Neuron (in vitro differentiated cells): ENCODE results near the gene SPOCK2.
A peak's percentile ranks its signal among the peaks of the same experiment; 100 is the strongest.

ENCODE experiments used
- H2AFZ ChIP-seq: one replicate; pipeline ENCODE4 v1.6.1; 2013; ENCODE audit warnings: low read depth, mild to moderate bottlenecking, inconsistent platforms, low read length, moderate library complexity
- H3K27me3 ChIP-seq: one replicate; pipeline ENCODE4 v1.6.1; 2013; ENCODE audit warnings: low read length; ENCODE audit not compliant: insufficient read depth
- H3K36me3 ChIP-seq: one replicate; pipeline ENCODE4 v1.6.1; 2013; ENCODE audit warnings: low read length; ENCODE audit not compliant: insufficient read depth
- H3K4me1 ChIP-seq: one replicate; pipeline ENCODE4 v1.6.1; 2013; ENCODE audit warnings: low read length; ENCODE audit not compliant: insufficient read depth
- H3K4me3 ChIP-seq: 2 replicates; pipeline ENCODE4 v1.5.1; 2013; ENCODE audit warnings: mild to moderate bottlenecking, low read length, moderate library complexity
- H3K9me3 ChIP-seq: one replicate; pipeline ENCODE4 v1.6.1; 2013; ENCODE audit warnings: low read length

SPOCK2 gene

DNA sequence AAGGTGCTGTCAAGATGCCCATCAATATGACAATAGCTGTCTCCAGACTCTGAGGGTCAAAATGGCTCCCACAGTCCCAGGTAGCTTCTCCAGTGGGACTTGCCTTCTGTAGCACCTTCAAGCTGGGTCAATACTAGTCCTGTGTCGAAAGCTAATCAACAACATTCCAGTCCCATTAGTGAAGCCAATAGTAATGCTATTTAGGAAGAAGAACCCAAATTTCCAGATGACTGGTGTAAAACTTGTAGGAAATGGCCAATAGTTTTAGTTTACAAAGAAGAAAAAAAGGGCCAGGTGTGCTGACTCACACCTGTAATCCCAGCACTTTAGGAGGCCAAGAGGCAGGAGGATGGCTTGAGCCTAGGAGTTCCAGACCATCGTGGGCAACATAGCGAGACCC, 2.0 kb upstream of the SPOCK2 start:
- no peak overlapping the region for H3K4me3 ChIP-seq
- H3K36me3 ChIP-seq, result no peaks in the 10 kb centered on the region
- no peaks in the 10 kb centered on the region for H3K9me3 ChIP-seq
- peaks cover 26% of the 10 kb centered on the region for H3K27me3 ChIP-seq
- peaks cover 26% of the 10 kb centered on the region for H3K4me1 ChIP-seq
- no peak overlapping the region for H2AFZ ChIP-seq

DNA sequence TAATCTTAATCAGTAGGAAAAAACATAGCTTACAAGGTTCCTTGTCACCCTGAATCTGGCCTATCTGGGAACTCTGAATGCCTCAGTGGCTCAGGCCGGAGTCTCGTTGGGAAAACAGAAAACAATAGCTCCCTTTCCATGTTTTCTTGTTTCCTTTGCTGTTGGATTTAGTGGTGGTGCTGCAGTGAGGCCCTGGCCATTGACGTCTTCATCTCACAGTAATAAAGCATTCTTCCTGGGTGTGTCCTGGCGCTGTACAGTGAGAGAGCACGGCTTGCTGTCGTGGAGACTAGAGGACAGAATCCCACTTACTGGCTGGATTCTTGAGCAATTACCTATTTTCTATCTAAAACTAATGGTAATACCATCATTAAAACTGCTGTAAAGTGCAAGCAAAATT, 1.3 kb upstream of the SPOCK2 start:
- H3K4me1 ChIP-seq, result peaks cover 26% of the 10 kb centered on the region
- H3K36me3 ChIP-seq, result no peaks in the 10 kb centered on the region
- H2AFZ ChIP-seq, result no peak overlapping the region
- peaks cover 30% of the 10 kb centered on the region for H3K27me3 ChIP-seq
- H3K4me3 ChIP-seq, result no peak overlapping the region
- H3K9me3 ChIP-seq, result no peaks in the 10 kb centered on the region

DNA sequence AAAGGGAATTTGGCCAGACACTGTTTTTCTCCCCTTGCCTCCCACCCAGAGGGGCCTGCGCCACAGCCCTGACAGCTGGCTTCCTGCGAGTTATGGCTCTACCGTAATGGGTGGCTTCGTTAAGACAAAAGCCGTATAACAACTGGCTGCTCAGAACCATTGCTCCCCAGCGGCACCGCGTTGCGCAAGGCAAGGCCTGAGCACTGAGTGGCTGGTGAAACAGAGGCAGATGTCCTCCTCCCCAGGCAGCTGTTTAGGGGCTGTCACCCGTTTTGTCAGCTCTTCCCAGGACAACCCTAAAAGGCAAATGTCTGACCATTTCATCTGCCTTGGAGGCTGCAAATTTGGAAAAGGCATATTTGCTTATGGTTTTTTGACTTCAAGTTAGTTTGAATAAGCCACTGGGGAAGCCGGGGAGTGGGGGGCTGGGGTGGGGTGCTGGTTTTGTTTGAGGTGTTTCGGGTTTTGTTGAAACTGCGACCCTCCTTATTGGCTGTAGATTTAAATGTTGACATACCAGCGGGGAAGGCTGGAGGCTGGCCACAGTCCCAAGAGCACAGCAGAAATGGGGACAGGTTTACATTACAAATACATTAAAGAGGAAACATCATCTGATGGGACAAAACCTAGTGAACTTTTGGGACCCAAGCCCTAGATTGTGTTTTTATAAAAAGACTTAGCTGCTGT, 681 bp upstream of the SPOCK2 start:
- Histone ChIP-seq H3K4me3 (peak overlapping the region; percentile 48), H3K27me3 (peaks cover 30% of the 10 kb centered on the region), H3K4me1 (peaks cover 26% of the 10 kb centered on the region), H3K9me3 (no peaks in the 10 kb centered on the region), H2AFZ (peak overlapping the region; percentile 18), H3K36me3 (no peaks in the 10 kb centered on the region)

DNA sequence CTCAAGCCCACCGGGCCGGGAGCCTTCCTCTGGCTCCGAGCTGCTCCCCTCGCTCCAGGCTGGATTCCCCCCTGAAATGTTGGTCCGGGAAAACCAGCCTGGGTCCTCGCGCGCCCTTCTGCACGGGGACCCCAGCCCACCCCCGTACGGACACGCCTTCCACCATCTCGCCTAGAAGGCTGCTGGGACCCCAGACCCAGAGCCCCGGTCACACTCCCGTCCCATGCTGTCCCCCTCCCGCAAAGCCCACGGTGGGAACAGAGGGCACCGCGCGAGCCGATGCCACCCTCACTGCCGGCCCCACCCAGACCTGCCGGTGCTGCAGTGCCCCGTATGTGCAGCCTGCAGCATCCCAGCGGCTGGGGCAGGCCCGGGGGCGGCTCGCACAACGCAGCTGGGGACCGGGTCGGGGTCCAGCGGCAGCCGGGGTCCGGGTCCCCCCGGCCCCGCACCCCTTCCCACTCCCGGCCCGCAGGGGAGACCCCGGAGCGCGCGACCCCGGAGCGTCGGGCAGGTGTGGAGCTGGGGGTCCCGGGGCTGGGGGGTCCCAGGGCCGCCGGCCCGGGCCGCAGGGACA, 871 bp downstream of the SPOCK2 start:
- peaks cover 26% of the 10 kb centered on the region for H3K4me1 ChIP-seq

DNA sequence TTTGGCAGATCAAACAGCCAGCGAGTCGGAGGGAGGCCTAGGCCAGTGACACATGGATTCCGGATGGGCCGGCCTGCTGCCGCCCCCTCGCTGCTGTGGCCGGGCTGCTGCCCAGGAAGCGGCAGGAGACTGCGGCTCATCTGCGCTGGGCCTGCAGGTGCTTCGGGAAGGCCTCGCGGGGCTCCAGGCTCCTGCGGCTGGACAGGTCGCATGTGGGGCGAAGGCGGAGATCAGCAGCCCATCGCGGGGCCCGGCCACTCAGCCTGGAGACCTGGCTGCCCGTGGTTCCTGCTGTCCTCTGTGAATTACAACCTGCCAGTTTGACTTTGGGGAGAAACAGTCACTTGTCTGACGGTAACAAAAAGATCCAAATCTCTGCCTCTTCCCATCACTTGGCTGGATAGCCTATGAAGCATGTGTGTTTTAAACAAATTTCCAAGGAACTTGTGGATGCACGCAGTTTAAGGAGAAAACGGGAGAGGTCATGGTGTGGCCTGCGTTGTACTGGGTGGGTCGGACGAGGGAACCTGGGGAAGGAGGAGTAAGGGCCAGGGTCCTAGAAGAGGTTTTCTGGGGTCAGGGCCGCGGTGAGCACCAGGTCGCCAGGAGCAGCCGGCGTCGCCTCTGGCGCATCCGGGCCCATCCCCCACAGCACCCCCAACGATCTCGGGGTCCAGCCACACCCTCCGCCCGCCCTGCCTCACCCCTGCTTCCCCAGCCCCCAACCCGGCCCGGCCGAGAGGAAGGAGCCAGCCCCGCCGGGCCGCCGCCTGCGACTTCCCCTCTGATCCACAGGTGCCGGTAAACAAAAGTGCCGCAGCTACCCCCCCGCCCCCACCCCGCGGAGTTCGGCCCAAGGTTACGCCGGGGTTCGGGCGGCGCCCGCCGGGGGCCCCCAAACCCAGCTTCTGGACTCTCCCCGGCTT, 1.6 kb downstream of the SPOCK2 start:
- Histone ChIP-seq H3K4me3 (peak overlapping the region; percentile 48), H3K36me3 (no peaks in the 10 kb centered on the region), H3K4me1 (peaks cover 26% of the 10 kb centered on the region), H3K27me3 (peaks cover 30% of the 10 kb centered on the region), H2AFZ (no peak overlapping the region), H3K9me3 (no peaks in the 10 kb centered on the region)

More for the DNA sequence above, 871 bp downstream of the SPOCK2 start:
- Histone ChIP-seq H3K4me3 (peak overlapping the region; percentile 48), H2AFZ (peak overlapping the region; percentile 64), H3K36me3 (no peaks in the 10 kb centered on the region), H3K27me3 (peaks cover 30% of the 10 kb centered on the region), H3K9me3 (no peaks in the 10 kb centered on the region)

DNA sequence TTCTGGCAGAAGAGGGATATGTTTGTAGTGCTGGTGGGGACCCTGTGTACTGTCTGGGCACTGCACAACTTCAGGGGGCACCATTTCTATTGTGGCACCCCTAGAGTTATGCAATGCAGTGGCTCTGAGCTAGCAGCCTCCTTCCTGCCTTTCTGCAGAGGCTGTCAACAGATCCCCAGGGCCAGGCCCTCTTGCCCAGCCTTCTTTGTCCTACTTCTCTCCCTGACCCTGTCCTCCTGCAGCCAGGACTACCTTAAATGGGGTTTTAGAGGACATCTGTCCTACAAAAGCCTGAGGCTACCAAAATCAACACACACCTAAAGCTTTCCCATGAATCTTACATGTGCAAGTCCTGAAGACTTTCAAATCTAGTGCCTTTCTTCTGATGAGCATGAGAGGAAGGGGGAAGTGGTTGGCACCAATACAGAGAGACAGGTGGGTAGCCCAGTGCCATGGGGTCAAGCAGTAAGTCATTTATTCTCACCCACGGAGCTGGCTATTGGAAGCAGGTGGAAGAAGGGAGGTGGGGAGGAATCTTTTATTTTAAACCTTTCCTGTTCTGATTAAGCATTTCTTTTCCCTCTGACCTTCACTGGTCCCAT, 2.4 kb downstream of the SPOCK2 start:
- H3K9me3 ChIP-seq, result no peaks in the 10 kb centered on the region
- no peak overlapping the region for H3K4me3 ChIP-seq
- H3K4me1 ChIP-seq, result peaks cover 26% of the 10 kb centered on the region
- no peak overlapping the region for H2AFZ ChIP-seq
- H3K27me3 ChIP-seq, result peaks cover 30% of the 10 kb centered on the region
- H3K36me3 ChIP-seq, result no peaks in the 10 kb centered on the region

DNA sequence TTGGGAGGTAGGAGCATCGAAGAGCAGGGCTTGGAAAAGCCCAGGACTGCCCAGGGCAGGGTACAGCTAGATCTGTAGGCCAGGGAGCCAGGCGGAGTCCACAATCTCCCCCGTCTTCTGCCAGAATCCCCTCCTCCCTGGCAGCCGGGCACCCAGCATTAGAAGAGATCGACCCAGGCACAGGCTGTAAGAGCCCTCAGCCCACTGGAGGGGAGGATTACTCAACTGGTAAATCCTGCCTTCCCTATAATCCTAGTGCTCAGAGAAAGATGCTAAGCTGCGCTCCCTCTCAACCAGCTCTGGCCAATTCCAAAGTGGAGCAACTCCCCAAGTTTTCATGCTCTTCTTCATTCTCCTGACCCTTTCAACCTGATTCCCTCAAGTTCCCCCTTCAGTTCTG, 3.2 kb downstream of the SPOCK2 start:
- H3K4me3 ChIP-seq, result no peak overlapping the region
- peaks cover 26% of the 10 kb centered on the region for H3K4me1 ChIP-seq
- H2AFZ ChIP-seq, result no peak overlapping the region
- no peaks in the 10 kb centered on the region for H3K9me3 ChIP-seq
- no peaks in the 10 kb centered on the region for H3K36me3 ChIP-seq
- peaks cover 30% of the 10 kb centered on the region for H3K27me3 ChIP-seq

DNA sequence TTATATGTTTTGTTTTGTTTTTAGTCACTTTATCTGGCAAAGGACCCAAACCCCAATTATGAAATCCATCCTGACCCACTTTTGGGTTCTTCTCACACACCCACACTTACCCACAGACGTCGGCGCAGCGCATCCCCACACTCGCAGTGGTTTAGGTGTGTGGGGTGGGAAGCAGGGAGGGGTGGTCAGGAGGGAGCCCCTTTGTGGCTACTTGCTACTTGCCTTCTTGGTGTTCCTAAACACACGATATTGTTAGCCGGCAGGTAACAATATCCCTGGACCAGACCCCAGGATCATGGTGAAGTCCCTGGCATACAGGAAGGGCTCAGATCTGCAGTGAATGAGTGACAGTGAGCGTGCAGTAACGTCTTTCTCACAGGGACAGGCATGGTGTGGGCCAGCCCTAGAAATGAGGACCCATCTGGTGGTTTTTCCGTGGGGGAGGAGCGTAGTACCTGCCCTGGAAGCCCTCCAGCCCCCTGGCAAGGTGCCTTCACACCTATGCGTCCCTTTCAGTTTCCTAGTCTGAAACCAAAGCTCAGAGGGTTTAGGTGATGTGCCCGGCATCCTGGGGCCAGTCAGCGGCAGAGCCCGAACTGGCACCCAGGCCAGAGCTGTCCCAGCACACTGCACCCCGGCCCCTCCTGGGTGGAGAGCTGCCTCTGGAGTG, 4.4 kb downstream of the SPOCK2 start:
- peaks cover 34% of the 10 kb centered on the region for H3K4me1 ChIP-seq
- no peaks in the 10 kb centered on the region for H3K36me3 ChIP-seq
- no peaks in the 10 kb centered on the region for H3K9me3 ChIP-seq
- peaks cover 28% of the 10 kb centered on the region for H3K27me3 ChIP-seq
- no peak overlapping the region for H2AFZ ChIP-seq
- no peak overlapping the region for H3K4me3 ChIP-seq

DNA sequence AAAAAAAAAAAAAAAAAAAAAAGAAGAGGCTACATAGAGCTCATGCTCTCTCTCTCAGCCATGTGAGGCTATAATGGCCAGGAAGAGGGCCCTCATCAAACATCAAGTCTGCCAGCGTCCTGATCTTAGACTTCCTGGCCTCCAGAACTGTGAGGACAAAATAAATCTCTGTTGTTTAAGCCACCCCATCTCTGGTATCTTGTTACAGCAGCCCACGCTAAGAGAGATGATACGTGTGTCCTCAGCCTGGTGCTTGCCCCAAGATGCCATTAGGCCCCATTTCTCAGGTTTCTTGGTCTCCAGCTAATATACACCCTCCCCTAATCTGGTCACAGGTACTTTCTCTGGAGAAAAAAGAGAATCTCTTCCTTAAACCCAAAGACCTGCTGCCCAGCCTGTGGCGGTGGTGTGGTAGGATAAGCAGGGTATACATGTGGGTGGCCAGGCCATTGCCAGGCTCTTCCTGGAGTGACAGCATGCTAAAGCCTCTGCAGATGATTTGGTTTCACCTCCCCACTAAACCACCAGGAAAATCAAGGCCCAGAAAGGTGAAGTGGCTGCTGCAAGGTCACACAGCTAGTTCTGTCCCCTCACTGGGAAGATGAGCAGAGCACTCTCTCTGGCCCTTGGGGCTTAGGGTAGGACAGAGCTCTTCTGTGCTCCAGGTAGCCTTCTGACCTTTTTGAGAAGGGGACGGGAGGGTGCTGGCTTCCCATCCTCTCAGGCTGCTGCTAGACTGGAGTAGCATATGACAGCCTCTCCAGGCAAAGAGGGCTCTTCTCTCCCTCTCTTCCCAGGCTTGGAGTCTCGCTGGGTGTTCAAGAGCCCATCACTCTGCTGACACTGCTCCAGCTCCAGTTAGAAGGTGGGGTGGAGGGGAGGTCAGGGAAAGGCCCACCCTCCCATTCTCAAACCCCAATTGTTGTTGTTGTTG, 5.2 kb downstream of the SPOCK2 start:
- no peaks in the 10 kb centered on the region for H3K36me3 ChIP-seq
- H3K4me1 ChIP-seq, result peaks cover 26% of the 10 kb centered on the region
- H2AFZ ChIP-seq, result no peak overlapping the region
- no peak overlapping the region for H3K4me3 ChIP-seq
- H3K9me3 ChIP-seq, result no peaks in the 10 kb centered on the region
- peaks cover 22% of the 10 kb centered on the region for H3K27me3 ChIP-seq

DNA sequence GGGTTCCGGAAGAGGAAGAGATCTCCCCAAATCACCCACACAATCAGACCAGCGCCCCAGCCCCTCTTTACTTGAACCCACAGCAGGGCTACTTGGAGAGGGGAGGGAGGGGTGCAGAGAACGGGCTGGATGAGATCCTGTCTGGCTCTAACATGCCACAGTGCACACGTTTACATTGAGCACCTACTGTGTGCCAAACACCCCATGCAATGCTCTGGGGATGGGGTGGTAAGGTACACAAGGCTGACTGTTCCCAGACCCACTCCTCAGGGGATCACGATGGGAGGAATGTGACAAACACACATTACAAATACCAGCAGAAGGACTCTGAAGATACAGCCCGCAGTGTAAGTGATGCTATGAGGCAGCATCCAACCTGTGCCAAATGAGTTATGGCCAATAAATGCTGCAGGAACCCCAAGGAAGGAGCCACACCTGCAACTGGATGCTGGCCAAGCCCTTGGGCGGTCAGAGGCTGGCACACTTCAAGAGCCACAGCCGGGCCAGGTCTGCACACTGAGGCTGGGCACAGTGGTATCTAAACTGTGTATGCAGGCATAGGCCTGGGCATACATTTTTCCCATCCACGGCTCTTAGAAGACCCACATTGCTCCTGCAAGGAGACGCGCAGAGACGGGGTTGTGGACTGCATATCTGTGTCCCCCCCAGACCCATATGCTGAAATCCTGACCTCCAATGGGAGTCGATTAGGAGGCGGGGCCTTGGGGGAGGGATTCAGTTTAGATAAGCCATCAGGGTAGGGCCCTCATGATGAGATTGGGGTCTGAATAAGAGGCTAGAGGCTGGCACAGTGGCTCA, 6.4 kb downstream of the SPOCK2 start:
- H3K4me1 ChIP-seq, result peaks cover 18% of the 10 kb centered on the region
- H3K36me3 ChIP-seq, result no peaks in the 10 kb centered on the region
- H3K9me3 ChIP-seq, result no peaks in the 10 kb centered on the region
- no peak overlapping the region for H3K4me3 ChIP-seq
- H3K27me3 ChIP-seq, result peaks cover 14% of the 10 kb centered on the region
- no peak overlapping the region for H2AFZ ChIP-seq

DNA sequence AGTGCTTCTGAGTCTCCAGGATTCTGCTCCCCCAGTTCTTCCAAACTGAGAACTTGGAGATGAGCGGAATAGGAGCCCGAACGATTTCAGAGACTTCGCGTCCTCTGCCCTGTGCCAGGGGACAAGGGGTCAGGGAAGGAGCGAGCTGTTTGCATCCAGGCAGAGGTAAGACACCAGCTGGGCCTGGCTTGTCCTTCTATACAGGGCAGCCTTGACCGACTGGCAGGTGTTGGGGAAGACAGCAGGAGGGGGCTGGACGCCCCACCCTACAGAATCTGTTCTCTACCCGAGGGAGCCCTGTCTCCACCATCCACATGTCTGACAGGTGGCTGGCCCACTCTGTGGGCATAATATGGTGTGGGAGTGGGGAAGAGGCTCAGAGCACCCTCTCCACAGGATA, 7.1 kb downstream of the SPOCK2 start:
- Histone ChIP-seq H3K9me3 (no peaks in the 10 kb centered on the region), H3K27me3 (peaks cover 9% of the 10 kb centered on the region), H2AFZ (no peak overlapping the region), H3K36me3 (no peaks in the 10 kb centered on the region), H3K4me3 (no peak overlapping the region), H3K4me1 (peaks cover 11% of the 10 kb centered on the region)
